Fibroblast of peridontal ligament (primary cell): Measurements from ENCODE around the gene PRR29.
A peak's percentile ranks its signal among the peaks of the same experiment; 100 is the strongest.
"Not testable (repeated sequence)": the region's sequence is repeated elsewhere in the genome, so short reads cannot be mapped to it uniquely, and the experiment has no call there.

Experiments used
- DNase-seq: peaks from one replicate; pipeline ENCODE4 v3.0.0-alpha.2; 2010; ENCODE audit errors: extremely low read depth

The PRR29 gene

GRCh38 chr17:64015447-64015846 is 17.3 kb downstream of the PRR29 start:
- DNase-seq: no peak

DNA sequence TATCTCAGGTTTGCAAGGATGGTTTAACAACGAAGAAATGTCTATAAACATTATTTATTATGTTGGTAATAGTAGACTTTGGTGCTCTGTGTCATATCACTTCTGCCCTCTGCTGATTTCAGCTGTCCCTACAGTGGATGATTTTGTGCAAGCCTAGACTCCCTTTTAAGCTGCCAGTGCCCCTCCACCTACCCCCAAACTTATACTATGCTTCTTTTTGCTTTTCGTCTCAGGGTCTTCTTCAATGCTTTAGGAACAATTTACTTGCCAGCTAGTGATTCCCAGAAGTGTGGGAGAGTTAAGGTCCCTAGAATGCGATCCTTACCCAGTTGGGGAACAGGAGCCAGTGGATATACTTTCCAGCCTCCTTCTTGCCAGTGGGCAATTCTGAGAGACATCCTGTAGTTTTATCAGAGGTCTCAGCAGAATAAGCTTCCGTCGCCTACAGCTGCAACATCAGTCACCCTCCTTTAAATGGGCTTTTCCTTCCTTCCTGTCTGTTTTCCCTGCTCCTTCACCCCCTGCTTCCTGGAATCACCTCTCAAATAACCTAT is 18.2 kb downstream of the PRR29 start:
- DNase-seq: no peak

DNA sequence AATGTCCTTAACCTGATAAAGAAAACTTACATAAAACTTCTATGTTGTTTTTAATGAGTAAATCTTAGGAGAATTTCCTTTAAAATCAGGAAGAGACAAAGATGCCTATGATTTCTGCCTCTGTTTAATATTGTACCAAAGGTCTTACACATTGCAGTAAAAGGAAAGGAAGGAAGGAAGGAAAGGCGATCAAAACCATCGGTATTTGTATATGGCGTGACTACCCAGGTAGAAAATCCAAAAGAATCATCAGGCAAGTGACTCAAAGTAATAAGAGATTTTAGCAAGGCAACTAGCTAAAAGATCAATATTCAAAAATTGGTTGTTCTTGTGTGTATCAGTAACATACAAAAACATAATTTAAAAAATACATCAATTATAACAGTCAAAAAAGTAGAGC is 18.8 kb downstream of the PRR29 start:
- no peak for DNase-seq

DNA sequence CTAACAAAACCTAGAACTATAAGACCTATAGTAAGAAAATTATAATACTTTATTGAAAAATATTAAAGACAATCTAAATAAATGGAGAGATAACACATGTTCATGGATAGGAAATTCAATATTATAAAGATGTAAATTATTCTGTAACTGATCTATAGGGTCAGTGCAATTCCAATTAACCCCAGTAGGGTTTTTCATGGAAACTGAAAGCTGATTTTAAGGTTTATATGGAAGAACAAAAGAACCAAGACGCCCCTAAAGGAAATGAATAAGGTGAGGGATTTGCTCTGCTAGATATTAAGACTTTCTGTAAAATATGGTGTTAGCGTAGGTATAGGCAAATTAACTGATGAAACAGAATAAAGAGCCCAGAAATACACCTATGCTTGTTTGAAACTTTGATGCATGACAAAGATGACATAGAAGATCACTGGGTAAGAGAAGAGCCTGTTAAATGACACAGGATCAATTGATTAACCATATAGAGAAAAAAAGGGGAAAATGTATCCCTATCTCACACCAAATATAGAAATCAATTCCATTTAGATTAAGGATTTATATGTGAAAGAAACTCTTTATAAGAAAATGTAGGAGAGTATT is 19.3 kb downstream of the PRR29 start:
- DNase-seq: no peak

- not testable (repeated sequence) for DNase-seq
Observed at GRCh38 chr17:64019551-64019961, 21.4 kb downstream of the PRR29 start.

DNA sequence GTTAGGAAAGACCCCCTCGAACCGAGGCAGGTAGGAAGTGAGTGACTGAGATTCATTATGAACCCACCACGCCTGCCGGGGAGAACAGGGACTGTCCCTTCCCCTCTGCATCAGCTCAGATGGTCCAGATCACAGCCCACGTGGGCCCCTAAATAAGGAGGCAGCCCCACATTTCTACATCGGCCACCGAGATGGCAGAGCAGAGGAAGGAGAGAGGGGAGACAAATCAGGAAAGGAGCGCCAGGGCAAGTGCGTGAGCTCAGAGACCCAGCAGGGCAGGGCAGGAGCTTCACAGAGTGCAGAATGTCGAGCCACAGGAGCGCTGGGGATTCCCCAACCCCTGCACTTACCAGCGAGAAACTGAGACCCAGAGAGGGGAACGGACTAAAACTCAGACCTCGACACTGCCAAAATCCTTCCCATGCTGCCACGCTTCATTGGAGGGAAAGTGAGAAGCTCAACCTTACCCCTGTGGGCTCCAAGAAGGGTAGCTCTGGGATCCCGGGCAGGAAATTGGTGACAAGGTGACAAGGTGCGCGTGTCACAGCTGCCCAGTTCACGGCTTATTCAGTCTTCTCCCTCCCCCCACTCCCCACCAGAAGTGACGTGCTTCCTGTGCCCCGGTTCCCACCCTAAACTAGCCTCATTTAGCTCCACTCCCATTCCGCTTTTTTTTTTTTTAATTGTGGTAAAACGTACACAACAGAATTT is 22.1 kb downstream of the PRR29 start, which contains the start of gene ICAM2:
ICAM2 (minus strand) TSS at position 578 of the 711 bp plus-strand sequence. CDS start 13,942 bp downstream, outside the sequence.
- DNase-seq: no peak

- no peak for DNase-seq
Observed at GRCh38 chr17:64022611-64023063, 24.5 kb downstream of the PRR29 start.

DNA sequence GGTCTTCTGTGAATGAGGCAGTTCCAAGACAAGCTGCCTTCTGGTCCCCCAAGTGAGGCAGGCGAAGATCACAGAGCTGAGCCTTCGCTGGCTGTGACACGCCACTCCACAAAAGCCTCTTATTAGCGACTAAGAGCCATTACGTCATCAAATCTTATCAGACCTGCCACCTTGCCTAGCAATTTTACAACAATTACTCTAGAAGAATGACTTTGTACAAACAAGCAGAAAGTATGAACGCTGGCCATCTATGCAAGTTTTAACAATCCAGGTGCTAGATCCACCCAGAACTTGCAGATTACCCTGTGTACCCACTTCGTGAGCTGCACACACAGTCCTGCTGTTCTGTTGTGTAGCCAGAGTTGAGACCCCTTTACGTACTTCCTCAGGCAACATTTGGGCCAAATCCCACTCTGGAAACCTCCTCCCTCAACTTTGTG is 26.1 kb downstream of the PRR29 start:
- no peak for DNase-seq

DNA sequence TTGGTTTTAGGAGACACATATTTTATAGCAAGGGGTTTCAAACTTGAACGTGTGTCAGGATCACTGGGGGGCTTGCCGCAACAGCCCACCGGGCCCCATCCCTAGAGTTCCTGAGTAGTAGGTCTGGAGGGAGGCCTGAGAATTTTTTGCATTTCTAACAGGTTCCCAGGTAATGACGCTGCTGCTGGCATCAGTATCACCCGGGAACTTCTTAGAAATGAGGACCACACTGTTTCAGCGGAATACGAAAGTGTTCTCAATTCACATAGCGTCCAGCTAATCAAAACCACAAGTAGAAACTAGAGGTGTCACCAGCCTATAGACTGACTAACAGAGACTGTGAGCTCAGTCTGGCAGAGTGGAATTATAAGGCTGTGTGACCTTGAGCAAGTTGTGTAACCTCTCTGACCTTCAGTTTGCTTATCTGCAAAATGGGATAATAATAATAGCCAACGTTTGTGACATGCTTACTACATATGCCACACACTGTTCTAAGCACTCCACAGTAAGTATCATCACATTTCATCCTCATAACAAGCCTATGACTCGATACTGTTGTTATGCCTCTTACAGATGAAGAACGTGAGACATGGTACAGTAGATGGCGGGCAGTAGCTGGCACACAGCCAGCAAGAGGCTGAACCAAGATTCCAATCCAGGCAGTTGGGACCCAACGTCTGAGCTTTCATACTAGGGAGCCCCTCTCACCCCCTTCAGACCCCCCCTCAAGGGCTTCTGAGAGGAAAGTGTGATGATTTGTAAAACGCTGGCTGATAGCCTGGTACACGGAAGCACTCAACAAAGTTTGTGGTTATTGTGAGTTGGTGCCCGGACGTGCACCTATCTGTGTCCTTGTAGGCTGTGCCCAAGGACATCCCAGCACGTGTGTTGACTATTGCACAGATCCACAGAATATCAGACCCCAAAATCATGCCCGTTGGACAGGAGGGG is 26.9 kb downstream of the PRR29 start:
- DNase-seq: no peak

- peak; percentile 55 for DNase-seq
Observed at GRCh38 chr17:64025732-64026294, 27.7 kb downstream of the PRR29 start.

GRCh38 chr17:64028874-64029464 is 30.8 kb downstream of the PRR29 start:
- DNase-seq: peak; percentile 70

DNA sequence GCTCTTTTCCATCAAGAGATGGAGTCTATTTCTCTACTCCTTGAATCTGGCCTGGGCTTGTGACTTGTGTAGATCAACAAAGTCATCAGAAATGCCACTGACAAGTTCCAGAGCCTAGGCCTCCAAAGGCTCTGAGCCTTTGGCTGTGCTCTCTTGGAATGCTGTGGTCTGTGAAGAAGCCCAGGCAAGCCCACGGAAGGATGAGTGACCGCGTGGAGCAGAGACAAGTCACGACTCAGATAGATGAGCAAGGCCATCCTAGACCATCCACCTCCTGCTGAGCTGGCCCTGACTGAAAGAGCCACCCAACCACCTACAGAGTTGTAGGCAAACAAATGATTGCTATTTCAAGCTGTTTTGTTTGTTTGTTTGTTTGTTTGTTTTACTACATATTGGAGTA is 33.9 kb downstream of the PRR29 start:
- no peak for DNase-seq

- no peak for DNase-seq
Observed at GRCh38 chr17:64036198-64036922, 38.2 kb downstream of the PRR29 start.

GRCh38 chr17:64037180-64037579 is 39.0 kb downstream of the PRR29 start:
- no peak for DNase-seq

DNA sequence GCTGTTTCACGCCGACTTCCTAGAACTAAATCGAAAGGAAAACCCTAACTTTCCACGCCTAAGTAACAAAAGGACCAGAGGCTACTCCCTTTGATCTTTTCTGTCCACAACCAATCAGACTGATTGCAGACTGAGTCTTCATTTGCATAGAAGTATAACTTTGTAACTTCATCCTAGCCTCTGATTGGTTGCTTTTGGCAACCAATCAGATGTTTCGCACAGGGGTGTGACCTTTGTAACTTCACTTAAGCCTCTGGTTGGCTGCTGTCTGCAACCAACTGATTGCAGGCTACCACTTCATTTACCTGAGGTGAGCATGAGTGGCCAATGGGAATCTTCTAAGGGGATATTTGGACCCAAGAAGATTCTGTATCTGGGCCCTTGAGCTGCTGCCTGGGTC is 39.7 kb downstream of the PRR29 start:
- no peak for DNase-seq

- DNase-seq: no peak
Observed at GRCh38 chr17:64038331-64039105, 40.4 kb downstream of the PRR29 start.

DNA sequence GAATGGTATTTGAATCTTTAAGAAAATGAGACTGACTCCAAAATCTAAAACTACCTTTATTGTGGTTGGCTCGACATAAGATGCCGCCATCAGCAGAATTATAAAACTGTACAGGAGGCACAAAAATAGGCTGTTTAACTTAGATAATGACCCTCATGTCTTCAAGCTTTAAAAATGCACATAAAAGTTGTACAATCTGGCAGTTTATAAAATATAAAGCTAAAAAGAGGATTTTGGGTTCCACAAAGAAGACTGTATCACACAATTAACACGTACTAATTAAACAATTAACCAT is 40.9 kb downstream of the PRR29 start:
- no peak for DNase-seq

DNA sequence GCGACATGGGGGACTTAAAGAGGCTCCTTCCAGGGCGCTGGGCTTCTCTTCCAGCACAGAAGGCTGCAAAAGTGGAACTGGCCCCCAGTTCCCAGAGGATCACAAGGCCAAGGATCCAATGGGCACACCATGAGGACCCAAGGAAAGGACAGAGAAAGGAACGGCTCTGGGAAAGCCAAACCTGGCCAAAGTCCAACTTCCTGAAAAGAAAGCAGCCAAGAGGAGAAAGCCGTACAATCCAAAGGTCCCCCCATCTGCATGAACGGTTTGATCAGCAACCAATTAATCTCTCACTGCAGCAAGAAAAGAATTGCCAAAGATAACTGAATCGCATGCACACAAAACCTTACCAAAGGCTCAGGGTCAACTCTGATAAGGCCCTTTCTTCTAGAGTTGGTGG is 42.1 kb downstream of the PRR29 start:
- DNase-seq: no peak

DNA sequence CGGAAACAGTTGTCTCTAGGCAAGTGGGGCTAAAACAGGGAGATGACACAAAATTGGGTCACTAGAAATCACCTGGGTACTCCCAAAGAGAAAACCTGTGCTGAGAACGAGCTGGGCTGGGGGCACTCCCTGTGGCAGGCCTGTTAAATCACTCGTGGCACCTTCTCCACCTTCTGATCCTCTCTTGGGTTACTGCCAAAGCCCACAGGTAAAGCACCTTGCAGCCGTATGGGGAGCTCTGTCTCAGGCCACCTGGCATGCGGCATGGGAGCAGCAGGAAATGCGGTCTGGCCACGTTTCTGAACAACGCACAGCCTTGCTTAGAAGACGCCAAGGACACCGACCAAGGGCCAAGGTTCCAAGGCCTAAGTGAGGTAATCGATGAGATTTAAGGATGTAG is 43.8 kb downstream of the PRR29 start:
- no peak for DNase-seq
